Glutamatergic neuron (in vitro differentiated cells): Measurements from ENCODE around the gene APMAP. TPM values are rescaled to one million over a fixed set of nuclear protein-coding genes. Genes with fewer than 3 reads are reported as not detected.
A peak's percentile ranks its signal among the peaks of the same experiment; 100 is the strongest.

Experiments used
- DNase-seq: peaks from one replicate; pipeline ENCODE4 v3.0.0; 2022
- H3K27ac Mint-ChIP-seq: one replicate; pipeline ENCODE4 v1.8.0; 2020; ENCODE audit warnings: mild to moderate bottlenecking, mixed read lengths, inconsistent platforms; ENCODE audit not compliant: unreplicated experiment
- H3K27me3 Mint-ChIP-seq: one replicate; pipeline ENCODE4 v1.8.0; 2020; ENCODE audit warnings: mild to moderate bottlenecking, moderate library complexity, mixed read lengths, inconsistent platforms; ENCODE audit not compliant: unreplicated experiment
- H3K36me3 Mint-ChIP-seq: one replicate; pipeline ENCODE4 v1.8.0; 2020; ENCODE audit warnings: mild to moderate bottlenecking, mixed read lengths, inconsistent platforms; ENCODE audit not compliant: unreplicated experiment
- H3K4me1 Mint-ChIP-seq: one replicate; pipeline ENCODE4 v1.8.0; 2020; ENCODE audit warnings: mild to moderate bottlenecking, low read depth, mixed read lengths, inconsistent platforms; ENCODE audit not compliant: unreplicated experiment
- H3K4me3 Mint-ChIP-seq: one replicate; pipeline ENCODE4 v1.8.0; 2020; ENCODE audit warnings: mild to moderate bottlenecking, mixed read lengths, inconsistent platforms; ENCODE audit not compliant: unreplicated experiment
- H3K9me3 Mint-ChIP-seq: one replicate; pipeline ENCODE4 v1.8.0; 2020; ENCODE audit warnings: mild to moderate bottlenecking, moderate library complexity, mixed read lengths, inconsistent platforms; ENCODE audit not compliant: unreplicated experiment
- CTCF ChIP-seq: fragments of 200-600 bp; sonication (generic); IDR thresholded peaks from one replicate; pipeline ENCODE4 v1.5.0; 2021; ENCODE audit not compliant: partially characterized antibody, unreplicated experiment
- long read RNA-seq: library from polyadenylated mRNA; unstranded; transcript quantifications from one replicate; pipeline ENCODE4 v2.0.0, GENCODE V29; 2020; ENCODE audit not compliant: unreplicated experiment
- total RNA-seq: library from RNA; stranded (reverse); fragmentation: NEBNext Ultra II Directional; extraction: Animal tissue kit (Norgen Biotek cat#: 25700); gene quantifications from one replicate; pipeline ENCODE4 v1.2.1, GENCODE V29; 2021; ENCODE audit not compliant: unreplicated experiment

APMAP gene
- total RNA-seq, result 218 TPM
- long read RNA-seq, transcript APMAP-201 (9 exons, 2,430 nt), result major isoform, 358 of 417 reads
- long read RNA-seq, partial matches to known transcripts, result 20 of 417 reads
- long read RNA-seq, other reads (novel, unspliced or antisense), result 38 of 417 reads

- DNase-seq, result peak; percentile 98
- Mint-ChIP-seq H3K4me1 (peaks cover 35% of the 10 kb centered on the region), H3K27me3 (peaks cover 6% of the 10 kb centered on the region), H3K36me3 (no peaks in the 10 kb centered on the region), H3K27ac (peak within 1 kb of the TSS; percentile 83), H3K4me3 (peak within 1 kb of the TSS; percentile 92), H3K9me3 (peaks cover 7% of the 10 kb centered on the region)
- no peak for TF ChIP-seq CTCF
Measured at GRCh38 chr20:24992487-24993205, at the start of gene APMAP. Gene APMAP (minus strand): TSS chr20:24992751. CDS start chr20:24992688, 63 bp downstream.

GRCh38 chr20:25041813-25042530 lies 49.4 kb upstream of the APMAP start:
- no peaks in the 10 kb centered on the region for H3K36me3 Mint-ChIP-seq
- peaks cover 1% of the 10 kb centered on the region for H3K27me3 Mint-ChIP-seq
- H3K4me1 Mint-ChIP-seq, result no peaks in the 10 kb centered on the region
- DNase-seq, result no peak
- peaks cover under 1% of the 10 kb centered on the region for H3K9me3 Mint-ChIP-seq
- no peak overlapping the region for H3K4me3 Mint-ChIP-seq
- no peak for TF ChIP-seq CTCF
- no peak overlapping the region for H3K27ac Mint-ChIP-seq

GRCh38 chr20:25040438-25040831 lies 47.9 kb upstream of the APMAP start:
- Mint-ChIP-seq H3K4me1 (no peaks in the 10 kb centered on the region), H3K4me3 (no peak overlapping the region), H3K36me3 (no peaks in the 10 kb centered on the region), H3K27me3 (peaks cover 1% of the 10 kb centered on the region), H3K9me3 (peaks cover 3% of the 10 kb centered on the region), H3K27ac (no peak overlapping the region)
- TF ChIP-seq CTCF, result no peak
- no peak for DNase-seq

GRCh38 chr20:25039697-25040437 lies 47.3 kb upstream of the APMAP start:
- peaks cover 3% of the 10 kb centered on the region for H3K9me3 Mint-ChIP-seq
- no peak overlapping the region for H3K4me3 Mint-ChIP-seq
- H3K4me1 Mint-ChIP-seq, result no peaks in the 10 kb centered on the region
- no peak overlapping the region for H3K27ac Mint-ChIP-seq
- no peaks in the 10 kb centered on the region for H3K36me3 Mint-ChIP-seq
- no peak for TF ChIP-seq CTCF
- peaks cover 1% of the 10 kb centered on the region for H3K27me3 Mint-ChIP-seq
- DNase-seq, result no peak
